A549 (cell line): ENCODE measurements around the gene SERPINB12. TPM values are rescaled to one million over a fixed set of nuclear protein-coding genes. Genes with fewer than 3 reads are reported as not detected.

Experiments
- ATAC-seq, 2 experiments: fragments of 200-7000 bp in 1 of 2; fragments of >200 bp in 1 of 2; cut with Nextera tagmentation in 1 of 2; cut with Tn5 transposase in 1 of 2; 3 replicates each; pipeline versions ENCODE4 v1.8.0 to v1.9.1; 2018 to 2020; ENCODE audit warnings: mild to moderate bottlenecking in 1 of 2, moderate library complexity in 1 of 2
- CTCF ChIA-PET: fragments of 300-600 bp; sonication (Branson Sonifier 250); formaldehyde crosslinking; extraction: SDS; loops from one replicate; lab custom pipeline; 2021; ENCODE audit warnings: antibody characterized with exemption, inconsistent platforms; lab: Yijun Ruan, JAX
- POLR2A ChIA-PET: fragments of 350-600 bp; formaldehyde crosslinking; extraction: SDS; loops from one replicate; lab custom pipeline; 2021; ENCODE audit warnings: antibody characterized with exemption, inconsistent platforms; lab: Yijun Ruan, JAX
- DNase-seq, 2 experiments: peaks; one replicate each; pipeline versions ENCODE4 v3.0.0 to v3.0.0-alpha.2; 2011 to 2016; ENCODE audit warnings: low read depth in 1 of 2, low spot score in 1 of 2
- FAIRE-seq: peaks from 2 replicates; lab custom pipeline; 2011; peaks lifted over from hg19 to GRCh38; lab: Jason Lieb, UNC
- H3K27ac ChIP-seq, 2 experiments: fragments of >200 bp; sonication (Bioruptor Twin); formaldehyde crosslinking; 3 replicates each; pipeline ENCODE4 v1.5.1; 2016 to 2017
- H3K4me1 ChIP-seq: fragments of >200 bp; sonication (Bioruptor Twin); formaldehyde crosslinking; 3 replicates; pipeline ENCODE4 v1.6.1; 2016
- H3K4me2 ChIP-seq: fragments of >200 bp; sonication (Bioruptor Twin); formaldehyde crosslinking; 3 replicates; pipeline ENCODE4 v1.6.1; 2016
- H3K4me3 ChIP-seq: fragments of >200 bp; sonication (Bioruptor Twin); formaldehyde crosslinking; 3 replicates; pipeline ENCODE4 v1.5.1; 2016
- H3K9me3 ChIP-seq: fragments of >200 bp; sonication (Bioruptor Twin); formaldehyde crosslinking; 3 replicates; pipeline ENCODE4 v1.6.1; 2016
- BHLHE40 ChIP-seq: IDR thresholded peaks from 2 replicates; pipeline ENCODE4 v1.6.1; 2012; ENCODE audit warnings: low read depth, low read length, inconsistent platforms
- CBX8 ChIP-seq: fragments of 200-600 bp; sonication (generic); IDR thresholded peaks from 2 replicates; pipeline ENCODE4 v1.6.1; 2016
- CHD2 ChIP-seq: fragments of 150-350 bp; IDR thresholded peaks from 2 replicates; pipeline ENCODE4 v1.6.1; 2014; ENCODE audit warnings: low read length; ENCODE audit not compliant: partially characterized antibody
- ELK1 ChIP-seq: fragments of 150-350 bp; IDR thresholded peaks from 2 replicates; pipeline ENCODE4 v1.6.1; 2014; ENCODE audit warnings: low read depth, mild to moderate bottlenecking, low read length
- EP300 ChIP-seq, 2 experiments: fragments of >200 bp; sonication (Bioruptor Twin); formaldehyde crosslinking; IDR thresholded peaks; 2 replicates in 1 of 2; 3 replicates in 1 of 2; pipeline ENCODE4 v1.6.1; 2016 to 2017
- FOSL2 ChIP-seq, 2 experiments: fragments of 450-650 bp in 1 of 2; fragments of >200 bp in 1 of 2; sonication (Bioruptor Twin) in 1 of 2; formaldehyde crosslinking; IDR thresholded peaks; 2 replicates each; pipeline versions ENCODE4 v1.5.0 to v1.6.1; 2016 to 2020; ENCODE audit warnings: mild to moderate bottlenecking in 1 of 2, moderate library complexity in 1 of 2
- GATA3 ChIP-seq: IDR thresholded peaks from 2 replicates; pipeline ENCODE4 v1.6.1; 2012; ENCODE audit warnings: borderline replicate concordance
- HDAC2 ChIP-seq: fragments of 200-600 bp; sonication (generic); IDR thresholded peaks from 2 replicates; pipeline ENCODE4 v1.6.1; 2016
- HOXA7 ChIP-seq: fragments of 250-450 bp; sonication (Bioruptor Pico); IDR thresholded peaks from 2 replicates; pipeline ENCODE4 v1.5.0; 2020; ENCODE audit warnings: mild to moderate bottlenecking, moderate library complexity
- NFE2L2 ChIP-seq: fragments of 150-350 bp; conservative IDR thresholded peaks from 2 replicates; pipeline ENCODE4 v1.6.1; 2014; ENCODE audit warnings: low read length
- POLR2A ChIP-seq: IDR thresholded peaks from 2 replicates; pipeline ENCODE4 v1.6.1; 2012; ENCODE audit warnings: mild to moderate bottlenecking, low read length
- POLR2AphosphoS2 ChIP-seq: conservative IDR thresholded peaks from 2 replicates; pipeline ENCODE4 v1.6.1; 2012; ENCODE audit warnings: low read length, improper control_type of control experiment, inconsistent platforms
- RAD21 ChIP-seq, 2 experiments: fragments of >200 bp in 1 of 2; sonication (Bioruptor Twin) in 1 of 2; formaldehyde crosslinking in 1 of 2; IDR thresholded peaks in 1 of 2; conservative IDR thresholded peaks in 1 of 2; 2 replicates in 1 of 2; 3 replicates in 1 of 2; pipeline ENCODE4 v1.6.1; 2012 to 2018; ENCODE audit warnings: inconsistent platforms in 1 of 2
- RCOR1 ChIP-seq: fragments of 150-350 bp; IDR thresholded peaks from 2 replicates; pipeline ENCODE4 v1.6.1; 2014; ENCODE audit warnings: antibody characterized with exemption, low read length, low read depth
- SMC3 ChIP-seq: fragments of >200 bp; sonication (Bioruptor Twin); formaldehyde crosslinking; IDR thresholded peaks from 3 replicates; pipeline ENCODE4 v1.6.1; 2018; ENCODE audit warnings: inconsistent platforms
- ZNF302 ChIP-seq: fragments of 250-450 bp; sonication (Bioruptor Pico); IDR thresholded peaks from 2 replicates; pipeline ENCODE4 v1.9.0; 2021; ENCODE audit warnings: inconsistent platforms, mild to moderate bottlenecking, moderate library complexity
- WGBS: methylation state at CpG from one replicate; pipeline ENCODE4 v1.1.6; 2017; ENCODE audit errors: missing lambda C conversion rate; 5-methylcytosine and 5-hydroxymethylcytosine counted together
- polyA plus RNA-seq, 4 experiments: library from polyadenylated mRNA; depleted of rRNA in 3 of 4; stranded (reverse); fragments of >200 nt; fragmentation: RNase III in 1 of 4; extraction: RNeasy Plus Mini Kit Qiagen cat#74134 plus additional on column Dnase treatment in 1 of 4; gene quantifications; 2 replicates in 3 of 4; 3 replicates in 1 of 4; pipeline ENCODE4 v1.2.3, GENCODE V29; 2011 to 2017
- TF ChIP-seq, protein P1 (sequence below): fragments of 200-600 bp; sonication (generic); IDR thresholded peaks from 2 replicates; pipeline ENCODE4 v1.6.1; 2016; ENCODE audit warnings: antibody characterized with exemption, mild to moderate bottlenecking, moderate library complexity
- TF ChIP-seq, protein P2 (sequence below): fragments of >200 bp; sonication (Bioruptor Twin); formaldehyde crosslinking; IDR thresholded peaks from 3 replicates; pipeline ENCODE4 v1.6.1; 2016
- TF ChIP-seq, protein P3 (sequence below): fragments of 250-450 bp; sonication (Bioruptor Pico); IDR thresholded peaks from 2 replicates; pipeline ENCODE4 v1.5.0; 2021; ENCODE audit warnings: mild to moderate bottlenecking, moderate library complexity, borderline replicate concordance
- TF ChIP-seq, protein P4 (sequence below): fragments of 450-650 bp; IDR thresholded peaks from 2 replicates; pipeline ENCODE4 v1.6.1; 2014; ENCODE audit warnings: antibody characterized with exemption

Gene SERPINB12
- polyA plus RNA-seq, 2 of the 4 experiments (the other 2 are of a cell fraction), result not detected

DNA sequence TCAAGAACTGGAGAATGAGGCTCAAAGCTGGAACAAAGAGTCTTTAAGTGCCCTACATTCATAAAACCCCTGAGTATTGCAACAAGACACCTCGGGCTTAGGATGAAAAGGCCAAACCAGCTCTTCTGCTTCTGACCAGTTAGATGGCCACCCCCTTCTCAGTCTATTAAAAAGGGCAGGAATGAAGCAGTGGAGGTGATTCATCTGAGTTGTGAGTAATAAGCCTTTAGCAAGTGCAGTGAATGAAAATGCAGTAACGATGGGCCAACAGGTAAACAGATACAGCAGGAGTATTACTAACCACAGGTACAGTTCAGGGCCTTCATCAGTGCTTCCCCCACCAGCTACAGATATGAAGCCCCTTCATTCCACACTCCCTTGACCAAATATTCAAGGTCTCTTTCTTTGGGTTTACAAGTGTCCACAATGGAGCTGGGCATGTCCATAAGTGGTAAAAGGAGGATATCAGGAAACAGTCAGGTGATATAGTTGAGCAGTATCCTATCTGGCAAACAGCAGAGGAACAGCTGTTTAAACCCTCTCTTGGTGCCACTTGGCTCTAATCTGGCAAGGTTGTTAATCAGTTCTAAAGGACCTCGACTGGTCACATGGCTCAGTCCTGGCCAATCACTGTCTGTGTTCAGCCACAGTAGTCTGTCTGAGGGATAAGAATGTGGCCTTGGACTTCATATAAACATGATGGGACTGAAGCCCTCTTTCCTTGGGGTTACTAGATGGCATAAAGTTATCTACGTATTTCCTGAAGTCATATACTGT lies 62.8 kb downstream of the SERPINB12 start:
- ATAC-seq (peak in 1 of 2 experiments; percentile 42; a peak in 2 of 6 replicates), DNase-seq (peak in 1 of 2 experiments; percentile 16), FAIRE-seq (no peak)
- no peak overlapping the region for H3K4me2 ChIP-seq
- ChIA-PET CTCF (interaction anchor here (0.8 to 1.4 kb wide), 3 partner anchors 10 to 73 kb away, joined by 3 to 4 read pairs (median 3); no protein-coding TSS in a partner anchor), POLR2A (no interaction called here)
- H3K4me3 ChIP-seq, result no peak overlapping the region
- H3K4me1 ChIP-seq, result peaks cover 2% of the 10 kb centered on the region; the same call in 1 of the 3 replicates
- H3K9me3 ChIP-seq, result no peaks in the 10 kb centered on the region
- 25% methylated on average over 4 of the region's 4 CpGs for WGBS
- TF ChIP-seq ELK1 (no peak), ZNF302 (CRISPR knock-in tag) (no peak), NFE2L2 (no peak), SMC3 (no peak), EP300 (IDR thresholded peaks at IDR 0.05) (no peak), POLR2AphosphoS2 (no peak), GATA3 (no peak), RCOR1 (no peak), POLR2A (no peak), CHD2 (no peak), HOXA7 (CRISPR knock-in tag) (no peak), FOSL2 (IDR thresholded peaks at IDR 0.05) (no peak), FOSL2 (CRISPR knock-in tag; IDR thresholded peaks at IDR 0.05) (no peak), CBX8 (no peak), RAD21 (conservative IDR thresholded peaks at IDR 0.05 in 1 of 2, IDR thresholded peaks at IDR 0.05 in 1 of 2) (no peak), BHLHE40 (no peak), HDAC2 (no peak)
- TF ChIP-seq, protein P1, sequence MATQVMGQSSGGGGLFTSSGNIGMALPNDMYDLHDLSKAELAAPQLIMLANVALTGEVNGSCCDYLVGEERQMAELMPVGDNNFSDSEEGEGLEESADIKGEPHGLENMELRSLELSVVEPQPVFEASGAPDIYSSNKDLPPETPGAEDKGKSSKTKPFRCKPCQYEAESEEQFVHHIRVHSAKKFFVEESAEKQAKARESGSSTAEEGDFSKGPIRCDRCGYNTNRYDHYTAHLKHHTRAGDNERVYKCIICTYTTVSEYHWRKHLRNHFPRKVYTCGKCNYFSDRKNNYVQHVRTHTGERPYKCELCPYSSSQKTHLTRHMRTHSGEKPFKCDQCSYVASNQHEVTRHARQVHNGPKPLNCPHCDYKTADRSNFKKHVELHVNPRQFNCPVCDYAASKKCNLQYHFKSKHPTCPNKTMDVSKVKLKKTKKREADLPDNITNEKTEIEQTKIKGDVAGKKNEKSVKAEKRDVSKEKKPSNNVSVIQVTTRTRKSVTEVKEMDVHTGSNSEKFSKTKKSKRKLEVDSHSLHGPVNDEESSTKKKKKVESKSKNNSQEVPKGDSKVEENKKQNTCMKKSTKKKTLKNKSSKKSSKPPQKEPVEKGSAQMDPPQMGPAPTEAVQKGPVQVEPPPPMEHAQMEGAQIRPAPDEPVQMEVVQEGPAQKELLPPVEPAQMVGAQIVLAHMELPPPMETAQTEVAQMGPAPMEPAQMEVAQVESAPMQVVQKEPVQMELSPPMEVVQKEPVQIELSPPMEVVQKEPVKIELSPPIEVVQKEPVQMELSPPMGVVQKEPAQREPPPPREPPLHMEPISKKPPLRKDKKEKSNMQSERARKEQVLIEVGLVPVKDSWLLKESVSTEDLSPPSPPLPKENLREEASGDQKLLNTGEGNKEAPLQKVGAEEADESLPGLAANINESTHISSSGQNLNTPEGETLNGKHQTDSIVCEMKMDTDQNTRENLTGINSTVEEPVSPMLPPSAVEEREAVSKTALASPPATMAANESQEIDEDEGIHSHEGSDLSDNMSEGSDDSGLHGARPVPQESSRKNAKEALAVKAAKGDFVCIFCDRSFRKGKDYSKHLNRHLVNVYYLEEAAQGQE, result no peak
- TF ChIP-seq, protein P2, sequence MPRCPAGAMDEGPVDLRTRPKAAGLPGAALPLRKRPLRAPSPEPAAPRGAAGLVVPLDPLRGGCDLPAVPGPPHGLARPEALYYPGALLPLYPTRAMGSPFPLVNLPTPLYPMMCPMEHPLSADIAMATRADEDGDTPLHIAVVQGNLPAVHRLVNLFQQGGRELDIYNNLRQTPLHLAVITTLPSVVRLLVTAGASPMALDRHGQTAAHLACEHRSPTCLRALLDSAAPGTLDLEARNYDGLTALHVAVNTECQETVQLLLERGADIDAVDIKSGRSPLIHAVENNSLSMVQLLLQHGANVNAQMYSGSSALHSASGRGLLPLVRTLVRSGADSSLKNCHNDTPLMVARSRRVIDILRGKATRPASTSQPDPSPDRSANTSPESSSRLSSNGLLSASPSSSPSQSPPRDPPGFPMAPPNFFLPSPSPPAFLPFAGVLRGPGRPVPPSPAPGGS, result no peak
- TF ChIP-seq, protein P3, sequence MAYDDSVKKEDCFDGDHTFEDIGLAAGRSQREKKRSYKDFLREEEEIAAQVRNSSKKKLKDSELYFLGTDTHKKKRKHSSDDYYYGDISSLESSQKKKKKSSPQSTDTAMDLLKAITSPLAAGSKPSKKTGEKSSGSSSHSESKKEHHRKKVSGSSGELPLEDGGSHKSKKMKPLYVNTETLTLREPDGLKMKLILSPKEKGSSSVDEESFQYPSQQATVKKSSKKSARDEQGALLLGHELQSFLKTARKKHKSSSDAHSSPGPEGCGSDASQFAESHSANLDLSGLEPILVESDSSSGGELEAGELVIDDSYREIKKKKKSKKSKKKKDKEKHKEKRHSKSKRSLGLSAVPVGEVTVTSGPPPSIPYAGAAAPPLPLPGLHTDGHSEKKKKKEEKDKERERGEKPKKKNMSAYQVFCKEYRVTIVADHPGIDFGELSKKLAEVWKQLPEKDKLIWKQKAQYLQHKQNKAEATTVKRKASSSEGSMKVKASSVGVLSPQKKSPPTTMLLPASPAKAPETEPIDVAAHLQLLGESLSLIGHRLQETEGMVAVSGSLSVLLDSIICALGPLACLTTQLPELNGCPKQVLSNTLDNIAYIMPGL, result no peak
- TF ChIP-seq, protein P4, sequence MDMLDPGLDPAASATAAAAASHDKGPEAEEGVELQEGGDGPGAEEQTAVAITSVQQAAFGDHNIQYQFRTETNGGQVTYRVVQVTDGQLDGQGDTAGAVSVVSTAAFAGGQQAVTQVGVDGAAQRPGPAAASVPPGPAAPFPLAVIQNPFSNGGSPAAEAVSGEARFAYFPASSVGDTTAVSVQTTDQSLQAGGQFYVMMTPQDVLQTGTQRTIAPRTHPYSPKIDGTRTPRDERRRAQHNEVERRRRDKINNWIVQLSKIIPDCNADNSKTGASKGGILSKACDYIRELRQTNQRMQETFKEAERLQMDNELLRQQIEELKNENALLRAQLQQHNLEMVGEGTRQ, result no peak
- H3K27ac ChIP-seq, result no peak overlapping the region
